Measurements from ENCODE around the gene MAPKBP1. TPM values are rescaled to one million over a fixed set of nuclear protein-coding genes. Genes with fewer than 3 reads are reported as not detected.

Gene MAPKBP1
- total and polyA plus RNA-seq, 2 of the 8 experiments (the other 6 are each of a cell fraction or from before 2014, with no cell fraction given) = 4.3 to 11.3 TPM

DNA sequence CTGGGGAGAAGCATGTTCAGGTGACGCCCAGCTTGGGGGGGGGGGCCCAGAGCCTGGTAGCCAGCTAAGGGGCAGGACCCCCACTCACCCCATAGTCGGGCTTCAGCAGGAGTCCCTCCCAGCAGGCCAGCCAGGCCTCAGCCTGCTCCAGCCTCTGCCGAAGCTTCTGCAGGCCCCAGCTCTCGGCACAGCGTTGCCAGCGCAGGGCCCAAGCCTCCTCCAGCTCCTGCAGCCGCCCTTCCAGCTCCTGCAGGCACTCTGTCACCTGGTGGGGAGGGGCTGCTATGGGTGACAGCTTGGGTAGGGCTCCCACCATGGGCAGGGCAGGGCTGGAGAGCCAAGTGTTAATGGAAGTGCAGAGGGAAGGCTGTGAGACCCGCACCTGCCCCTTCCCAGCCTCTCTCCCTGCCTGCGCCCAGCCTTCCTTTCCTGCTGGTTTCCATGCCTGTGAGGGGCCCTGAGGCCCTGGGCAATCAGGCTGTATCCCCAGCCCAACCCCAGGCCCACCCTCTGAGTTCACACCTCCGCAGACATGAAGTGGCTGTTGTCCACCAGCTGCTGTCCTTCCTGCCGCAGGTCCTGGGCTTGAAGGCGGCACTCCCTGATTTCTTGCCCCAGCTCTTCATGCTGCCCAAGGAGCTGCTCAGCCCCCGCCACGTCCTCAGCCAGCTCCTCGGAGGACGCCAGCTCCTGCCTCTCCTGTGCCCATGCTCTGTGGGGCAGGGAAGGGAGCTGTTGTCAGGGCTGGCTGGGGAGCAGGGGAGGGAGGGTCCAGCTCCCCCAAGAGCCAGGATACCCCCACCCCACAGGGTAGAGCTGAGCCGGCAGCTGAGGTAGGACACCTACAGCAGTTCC, 78.7 kb downstream of the MAPKBP1 start:
- no peak overlapping the region for H4K5ac ChIP-seq (ENCODE audit: insufficient read length, low read depth, low read length)
- no peak overlapping the region for H3K4me2 ChIP-seq (ENCODE audit: insufficient read depth in 1 of 2, low read depth in 2 of 2, low read length in 2 of 2)
- no peak for DNase-seq (ENCODE audit: low read depth in 1 of 2, low spot score in 2 of 2)
- H2AK5ac ChIP-seq (ENCODE audit: low read depth, low read length) = peak overlapping the region; percentile 65; the same call in 1 of the 2 replicates
- no peak for FAIRE-seq
- H3K23ac ChIP-seq (ENCODE audit: insufficient read length) = no peak overlapping the region
- no peak overlapping the region for H4K8ac ChIP-seq (ENCODE audit: extremely low read depth, insufficient read depth, low read length)
- H3K4me3 ChIP-seq (ENCODE audit: extremely low read depth in 1 of 4, insufficient read depth in 2 of 4, low read depth in 3 of 4, low read length in 4 of 4) = no peak overlapping the region; a peak in 1 of 8 replicates
- TF ChIP-seq JUN (IDR thresholded peaks at IDR 0.05; ENCODE audit: low read depth, low read length) (no peak), CREB1 (IDR thresholded peaks at IDR 0.05) (no peak), KDM1A (IDR thresholded peaks at IDR 0.05; ENCODE audit: borderline replicate concordance, low read length) (no peak), SIRT6 (IDR thresholded peaks at IDR 0.05; ENCODE audit: low read length) (no peak), JUND (IDR thresholded peaks at IDR 0.05; ENCODE audit: low read length) (no peak), CBX8 (IDR thresholded peaks at IDR 0.05; ENCODE audit: borderline replicate concordance, low read depth, low read length) (no peak), RXRA (IDR thresholded peaks at IDR 0.05; ENCODE audit: insufficient read depth, low read depth, low read length) (no peak), BRCA1 (IDR thresholded peaks at IDR 0.05; ENCODE audit: low read depth, low read length) (no peak)
- TF ChIP-seq, protein P1, sequence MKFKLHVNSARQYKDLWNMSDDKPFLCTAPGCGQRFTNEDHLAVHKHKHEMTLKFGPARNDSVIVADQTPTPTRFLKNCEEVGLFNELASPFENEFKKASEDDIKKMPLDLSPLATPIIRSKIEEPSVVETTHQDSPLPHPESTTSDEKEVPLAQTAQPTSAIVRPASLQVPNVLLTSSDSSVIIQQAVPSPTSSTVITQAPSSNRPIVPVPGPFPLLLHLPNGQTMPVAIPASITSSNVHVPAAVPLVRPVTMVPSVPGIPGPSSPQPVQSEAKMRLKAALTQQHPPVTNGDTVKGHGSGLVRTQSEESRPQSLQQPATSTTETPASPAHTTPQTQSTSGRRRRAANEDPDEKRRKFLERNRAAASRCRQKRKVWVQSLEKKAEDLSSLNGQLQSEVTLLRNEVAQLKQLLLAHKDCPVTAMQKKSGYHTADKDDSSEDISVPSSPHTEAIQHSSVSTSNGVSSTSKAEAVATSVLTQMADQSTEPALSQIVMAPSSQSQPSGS (IDR thresholded peaks at IDR 0.05; ENCODE audit: low read length) = no peak
- TF ChIP-seq, protein P2, sequence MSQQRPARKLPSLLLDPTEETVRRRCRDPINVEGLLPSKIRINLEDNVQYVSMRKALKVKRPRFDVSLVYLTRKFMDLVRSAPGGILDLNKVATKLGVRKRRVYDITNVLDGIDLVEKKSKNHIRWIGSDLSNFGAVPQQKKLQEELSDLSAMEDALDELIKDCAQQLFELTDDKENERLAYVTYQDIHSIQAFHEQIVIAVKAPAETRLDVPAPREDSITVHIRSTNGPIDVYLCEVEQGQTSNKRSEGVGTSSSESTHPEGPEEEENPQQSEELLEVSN (IDR thresholded peaks at IDR 0.05) = no peak
- H4K91ac ChIP-seq (replicated peaks; ENCODE audit: insufficient read length, low read length) = no peak overlapping the region
- H2BK120ac ChIP-seq (replicated peaks; ENCODE audit: low read depth, low read length) = no peak overlapping the region
- no peak overlapping the region for H3K14ac ChIP-seq (ENCODE audit: insufficient read length)
- CTCF ChIA-PET (ENCODE audit: partially characterized antibody) = interaction anchor here (0.7 to 3.5 kb wide), 12 partner anchors 8 to 262 kb away, joined by 3 to 17 read pairs (median 5); partner anchors contain the start of genes MAPKBP1 and SPTBN5
- H2BK5ac ChIP-seq (ENCODE audit: low read depth, low read length) = peak overlapping the region; percentile 44; the same call in 1 of the 2 replicates
- H4K20me1 ChIP-seq (replicated peaks in 1 of 2; ENCODE audit: control insufficient read depth in 1 of 2, insufficient read depth in 2 of 2, low read length in 2 of 2) = no peaks in the 10 kb centered on the region
- H3K36me3 ChIP-seq (ENCODE audit: control insufficient read depth in 2 of 4, insufficient read depth in 4 of 4, low read length in 3 of 4) = peaks cover 0 to 4% (median 1%) of the 10 kb centered on the region in 4 experiments; a peak in 2 of 8 replicates
- H2BK12ac ChIP-seq (ENCODE audit: low read depth, low read length) = no peak overlapping the region
- POLR2A ChIA-PET (ENCODE audit: partially characterized antibody) = interaction anchor here (0.6 to 7.2 kb wide), 7 partner anchors 9 to 192 kb away, joined by 3 to 45 read pairs (median 4); partner anchors contain the start of genes MGA and PLA2G4B
- 0 out of 2 replicates have a peak, but pooled peaks cover 2% of the 10 kb centered on the region for H3K23me2 ChIP-seq (ENCODE audit: low read depth, low read length)
- no peak overlapping the region for H3K18ac ChIP-seq (ENCODE audit: extremely low read depth, low read length)
- no peaks in the 10 kb centered on the region for H3K79me1 ChIP-seq (ENCODE audit: low read depth, low read length)
- H3K56ac ChIP-seq (replicated peaks; ENCODE audit: insufficient read length, low read depth, low read length) = no peak overlapping the region
- no peak overlapping the region for H2BK15ac ChIP-seq (ENCODE audit: low read length)
- H3K79me2 ChIP-seq (ENCODE audit: control insufficient read depth in 1 of 2, insufficient read depth in 2 of 2, low read length in 2 of 2) = no peaks in the 10 kb centered on the region
- no peak overlapping the region for H2BK20ac ChIP-seq (ENCODE audit: low read length)
- H3K4ac ChIP-seq (replicated peaks; ENCODE audit: insufficient read length, low read depth, low read length) = no peak overlapping the region
- H3K4me1 ChIP-seq (replicated peaks in 1 of 4; ENCODE audit: control insufficient read depth in 3 of 4, insufficient read depth in 4 of 4, low read length in 3 of 4) = peaks cover 0 to 11% (median 2%) of the 10 kb centered on the region in 4 experiments; a peak in 3 of 7 replicates
- 89% methylated on average over 15 of the region's 17 CpGs; no CpG with 5 or more reads in 1 of the 2 experiments for WGBS, 2 experiments (ENCODE audit: extremely low coverage in 1 of 2, insufficient coverage in 1 of 2, insufficient read length in 1 of 2, insufficient replicate concordance in 2 of 2, low coverage in 1 of 2, low lambda C conversion rate in 2 of 2, missing lambda C conversion rate in 1 of 2)
- H3K27me3 ChIP-seq (replicated peaks in 1 of 4; ENCODE audit: control insufficient read depth in 3 of 4, extremely low read depth in 1 of 4, insufficient read depth in 3 of 4, low read length in 3 of 4) = no peaks in the 10 kb centered on the region; a peak in 1 of 7 replicates
- no peak overlapping the region for H2AFZ ChIP-seq (ENCODE audit: low read length)
- H3K27ac ChIP-seq (ENCODE audit: low read depth, low read length) = no peak overlapping the region
- no peak overlapping the region for H3K9ac ChIP-seq (replicated peaks in 1 of 4; ENCODE audit: extremely low read depth in 1 of 4, low read depth in 3 of 4, low read length in 3 of 4)
- no peaks in the 10 kb centered on the region for H3K9me3 ChIP-seq (ENCODE audit: insufficient read depth in 2 of 2, low read depth in 1 of 2, low read length in 1 of 2)

Data from H1 (cell line).